Naive thymus-derived CD8-positive, alpha-beta T cell (primary cell): ENCODE measurements around the gene STAT3. TPM values are rescaled to one million over a fixed set of nuclear protein-coding genes. Genes with fewer than 3 reads are reported as not detected.
A peak's percentile ranks its signal among the peaks of the same experiment; 100 is the strongest.

Experiments used
- ATAC-seq, 2 donors: fragments of 150-1000 bp; cut with Tn5 transposase in 1 of 2; sonication (Bioruptor Pico), chemical (Tn5 transposase) in 1 of 2; 1 replicate in 1 of 2; 2 replicates in 1 of 2; pipeline ENCODE4 v1.10.0; 2021; ENCODE audit warnings: mild to moderate bottlenecking in 2 of 2, moderate library complexity in 2 of 2
- POLR2A ChIA-PET: fragments of 350-600 bp; sonication (Branson Sonifier 250); formaldehyde crosslinking; loops from one replicate; lab custom pipeline; 2021; ENCODE audit warnings: antibody characterized with exemption; lab: Charles Lee
- DNase-seq, 10 donors: peaks; one replicate each; pipeline versions ENCODE4 v3.0.0 to v3.0.0-alpha.2; 2020 to 2022
- H3K27ac Mint-ChIP-seq, 10 donors: one replicate each; pipeline ENCODE4 v1.8.0; 2020 to 2022; ENCODE audit warnings: mild to moderate bottlenecking in 10 of 10, mixed read lengths in 10 of 10, moderate library complexity in 4 of 10, inconsistent platforms in 1 of 10
- H3K27me3 Mint-ChIP-seq, 5 donors: one replicate each; pipeline ENCODE4 v1.8.0; 2021 to 2022; ENCODE audit warnings: mixed read lengths in 5 of 5
- H3K36me3 Mint-ChIP-seq, 3 donors: one replicate each; pipeline ENCODE4 v1.8.0; 2020 to 2022; ENCODE audit warnings: mixed read lengths in 3 of 3, mild to moderate bottlenecking in 2 of 3, inconsistent platforms in 1 of 3
- H3K4me1 Mint-ChIP-seq, 4 donors: one replicate each; pipeline ENCODE4 v1.8.0; 2021 to 2022; ENCODE audit warnings: mixed read lengths in 4 of 4
- H3K4me3 Mint-ChIP-seq, 10 donors: one replicate each; pipeline ENCODE4 v1.8.0; 2020 to 2022; ENCODE audit warnings: mild to moderate bottlenecking in 10 of 10, mixed read lengths in 10 of 10, moderate library complexity in 6 of 10, inconsistent platforms in 1 of 10
- H3K9me3 Mint-ChIP-seq, 9 donors: one replicate each; pipeline ENCODE4 v1.8.0; 2020 to 2022; ENCODE audit warnings: mixed read lengths in 9 of 9, mild to moderate bottlenecking in 3 of 9, inconsistent platforms in 1 of 9, moderate library complexity in 1 of 9
- polyA plus RNA-seq, 3 donors: library from polyadenylated mRNA; unstranded; fragments of 300-500 nt; fragmentation: Illumina TruSeq; gene quantifications; one replicate each; pipeline ENCODE4 v1.2.3, GENCODE V29; 2021
- total RNA-seq, 8 experiments: library from RNA in 2 of 8; stranded (reverse) in 2 of 8; gene quantifications; one replicate each; pipeline ENCODE4 v1.2.3 and lab custom pipeline; 2021 to 2026

Gene STAT3
- total and polyA plus RNA-seq, 5 experiments from 2014 or later, result 129 to 154 (median 135) TPM

DNA sequence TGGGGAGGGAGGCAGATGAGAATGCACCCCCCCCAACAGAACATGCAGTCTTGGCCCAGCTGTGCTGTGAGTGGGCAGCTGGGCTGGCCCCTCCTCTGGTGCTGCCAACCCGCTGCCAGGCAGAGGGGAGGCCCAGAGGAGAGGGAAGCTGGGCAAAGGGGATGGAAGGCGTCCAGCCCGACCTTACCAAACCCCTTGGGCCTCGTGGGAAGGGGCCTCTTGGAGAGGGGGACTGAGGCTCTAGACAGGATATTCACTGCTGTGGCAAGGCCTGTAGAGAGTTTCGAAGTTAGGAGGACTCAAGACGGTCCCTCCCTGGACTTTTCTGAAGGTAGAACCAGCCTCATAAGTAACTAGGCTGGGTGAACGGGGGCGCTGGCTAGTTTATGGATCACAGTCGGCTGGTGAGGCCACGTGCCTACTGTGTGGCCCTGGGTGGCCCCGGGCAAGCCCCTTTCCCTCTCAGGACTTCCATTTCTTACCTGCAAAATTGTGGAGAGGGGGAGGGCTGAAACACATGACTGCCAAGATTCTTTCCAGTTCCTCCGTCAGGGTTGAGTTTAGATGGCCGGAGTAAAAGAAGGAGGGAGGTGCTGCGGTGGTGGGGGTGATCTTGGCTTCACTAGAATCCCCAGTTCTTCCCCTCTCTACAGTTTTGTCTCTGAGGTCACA is 100.8 kb downstream of the STAT3 start:
- H3K9me3 Mint-ChIP-seq, result no peaks in the 10 kb centered on the region
- peak; percentile 15 to 18 for ATAC-seq
- peak in 5 of 10 donors; percentile 23 to 50 (median 41) for DNase-seq
- H3K27ac Mint-ChIP-seq, result peak overlapping the region; percentile 94 to 99 (median 96)
- peak overlapping the region; percentile 88 to 97 (median 92) for H3K4me3 Mint-ChIP-seq
- peaks cover 0 to 25% (median 0%) of the 10 kb centered on the region in 3 donors for H3K36me3 Mint-ChIP-seq
- no peaks in the 10 kb centered on the region for H3K27me3 Mint-ChIP-seq
- POLR2A ChIA-PET, result interaction anchor here (0.6 to 5.5 kb wide), 21 partner anchors 8 to 599 kb away, joined by 3 to 126 read pairs (median 5); partner anchors contain the start of genes EIF1, GHDC, STAT3 and STAT5B
- peaks cover 32 to 63% (median 59%) of the 10 kb centered on the region in 4 donors for H3K4me1 Mint-ChIP-seq

- Mint-ChIP-seq H3K9me3 (no peaks in the 10 kb centered on the region), H3K27ac (peak overlapping the region; percentile 94 to 99 (median 96)), H3K36me3 (peaks cover 0 to 17% (median 0%) of the 10 kb centered on the region in 3 donors), H3K4me1 (peaks cover 30 to 60% (median 57%) of the 10 kb centered on the region in 4 donors), H3K4me3 (peak overlapping the region; percentile 88 to 97 (median 92)), H3K27me3 (no peaks in the 10 kb centered on the region)
- ATAC-seq, result no peak
- POLR2A ChIA-PET, result interaction anchor here (0.6 to 5.5 kb wide), 15 partner anchors 11 to 884 kb away, joined by 3 to 126 read pairs (median 5); partner anchors contain the start of genes EIF1, GHDC, NBR1 and STAT5B
- DNase-seq, result no peak
Measured at GRCh38 chr17:42286411-42287221, 101.6 kb downstream of the STAT3 start.

GRCh38 chr17:42285346-42286050 is 102.7 kb downstream of the STAT3 start:
- H3K36me3 Mint-ChIP-seq, result peaks cover 0 to 7% (median 0%) of the 10 kb centered on the region in 3 donors
- H3K9me3 Mint-ChIP-seq, result no peaks in the 10 kb centered on the region
- POLR2A ChIA-PET, result interaction anchor here (0.8 to 5.5 kb wide), 5 partner anchors 10 to 49 kb away, joined by 3 to 126 read pairs (median 10); partner anchors contain the start of gene STAT5B
- no peaks in the 10 kb centered on the region for H3K27me3 Mint-ChIP-seq
- peak overlapping the region in 8 of 10 donors; percentile 21 to 95 (median 72) for H3K4me3 Mint-ChIP-seq
- peaks cover 28 to 50% (median 48%) of the 10 kb centered on the region in 4 donors for H3K4me1 Mint-ChIP-seq
- ATAC-seq (no peak), DNase-seq (peak in 1 of 10 donors; percentile 3)
- H3K27ac Mint-ChIP-seq, result peak overlapping the region; percentile 12 to 94 (median 62)

DNA sequence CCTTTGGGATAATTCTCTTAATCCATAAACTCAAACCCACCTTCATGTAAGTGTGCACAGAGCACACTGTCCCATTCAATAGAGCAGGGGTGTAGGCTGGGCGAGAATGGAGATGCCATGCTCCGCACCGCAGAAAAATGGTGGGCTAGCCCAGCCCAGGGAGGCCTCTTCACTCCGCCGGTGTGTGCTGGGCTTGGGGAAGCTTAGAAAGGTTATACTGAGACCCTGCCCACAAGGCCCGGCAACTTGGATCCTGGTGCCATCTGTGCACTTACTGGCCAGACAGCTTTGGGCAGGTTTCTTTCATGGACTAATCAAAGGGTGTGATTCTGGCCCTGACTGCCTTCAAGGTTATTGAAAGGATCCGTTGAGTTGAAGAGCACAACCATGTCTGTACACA is 103.7 kb downstream of the STAT3 start:
- H3K4me1 Mint-ChIP-seq, result peaks cover 20 to 41% (median 39%) of the 10 kb centered on the region in 4 donors
- DNase-seq, result peak in 1 of 10 donors; percentile 7
- POLR2A ChIA-PET, result interaction anchor here (0.6 to 0.8 kb wide), 3 partner anchors 10 to 399 kb away, joined by 3 to 4 read pairs (median 3); no protein-coding TSS in a partner anchor
- no peak for ATAC-seq
- no peaks in the 10 kb centered on the region for H3K36me3 Mint-ChIP-seq
- no peaks in the 10 kb centered on the region for H3K27me3 Mint-ChIP-seq
- H3K4me3 Mint-ChIP-seq, result no peak overlapping the region
- H3K9me3 Mint-ChIP-seq, result no peaks in the 10 kb centered on the region
- H3K27ac Mint-ChIP-seq, result peak overlapping the region in 2 of 10 donors; percentile 11 to 37

DNA sequence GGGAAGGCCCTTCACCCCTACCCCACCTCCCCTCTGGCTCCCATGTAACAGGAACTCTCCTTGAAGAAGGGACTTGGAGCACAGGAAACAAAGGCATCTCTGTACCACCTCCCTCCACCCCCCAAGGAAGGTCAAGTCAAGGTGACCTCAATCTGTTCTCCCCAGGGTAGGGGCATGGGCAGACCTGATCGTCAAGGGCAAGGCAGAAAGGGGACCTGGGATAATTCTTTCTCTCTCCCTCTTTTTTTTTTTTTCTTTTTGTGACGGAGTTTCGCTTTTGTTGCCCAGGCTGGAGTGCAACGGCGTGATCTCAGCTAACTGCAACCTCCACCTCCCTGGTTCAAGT is 104.2 kb downstream of the STAT3 start:
- POLR2A ChIA-PET, result interaction anchor here (0.6 to 0.8 kb wide), 4 partner anchors 10 to 400 kb away, joined by 3 to 4 read pairs (median 3); no protein-coding TSS in a partner anchor
- Mint-ChIP-seq H3K4me3 (no peak overlapping the region), H3K9me3 (no peaks in the 10 kb centered on the region), H3K27ac (peak overlapping the region in 2 of 10 donors; percentile 13 to 37), H3K36me3 (no peaks in the 10 kb centered on the region), H3K27me3 (no peaks in the 10 kb centered on the region), H3K4me1 (peaks cover 18 to 36% (median 34%) of the 10 kb centered on the region in 4 donors)
- ATAC-seq (no peak), DNase-seq (no peak)

DNA sequence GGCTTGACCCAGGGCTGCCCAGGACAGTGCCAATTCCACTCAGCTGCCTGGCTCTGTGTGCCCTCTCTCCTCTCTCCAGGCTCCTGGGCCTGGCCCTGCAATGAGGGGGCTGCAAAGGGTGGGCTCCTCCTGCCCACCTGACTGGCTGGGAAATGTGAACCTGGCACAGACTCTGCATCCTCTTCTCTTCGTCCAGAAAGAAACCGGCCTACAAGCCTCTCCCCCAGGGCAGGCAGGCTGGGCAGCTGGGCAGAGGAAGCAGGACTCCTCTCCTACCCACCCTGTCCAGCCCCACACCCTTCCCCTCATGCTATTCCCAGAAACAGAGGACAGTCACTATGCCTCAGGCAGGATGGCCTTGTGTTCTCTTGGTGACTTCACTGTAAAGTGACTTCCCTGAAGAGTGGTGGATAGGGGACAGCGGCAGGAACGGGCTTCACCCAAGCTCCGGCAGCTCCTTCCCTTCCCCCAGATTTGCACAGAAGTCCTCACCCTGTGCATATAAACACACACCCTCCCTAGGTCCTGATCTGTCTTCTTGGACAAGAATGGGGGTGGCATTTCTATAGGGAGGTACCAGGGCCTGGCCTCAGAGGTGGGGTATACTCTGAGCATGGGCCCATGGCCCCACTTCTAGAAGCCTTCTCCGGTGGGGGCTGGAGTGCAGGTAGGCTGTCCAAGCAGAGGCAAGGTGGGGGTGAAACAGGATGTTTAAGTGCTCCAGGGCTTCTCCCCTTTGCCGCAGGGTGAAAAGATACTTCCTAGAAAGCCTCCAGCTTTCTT is 104.8 kb downstream of the STAT3 start:
- H3K27ac Mint-ChIP-seq, result peak overlapping the region in 8 of 10 donors; percentile 7 to 78 (median 46)

DNA sequence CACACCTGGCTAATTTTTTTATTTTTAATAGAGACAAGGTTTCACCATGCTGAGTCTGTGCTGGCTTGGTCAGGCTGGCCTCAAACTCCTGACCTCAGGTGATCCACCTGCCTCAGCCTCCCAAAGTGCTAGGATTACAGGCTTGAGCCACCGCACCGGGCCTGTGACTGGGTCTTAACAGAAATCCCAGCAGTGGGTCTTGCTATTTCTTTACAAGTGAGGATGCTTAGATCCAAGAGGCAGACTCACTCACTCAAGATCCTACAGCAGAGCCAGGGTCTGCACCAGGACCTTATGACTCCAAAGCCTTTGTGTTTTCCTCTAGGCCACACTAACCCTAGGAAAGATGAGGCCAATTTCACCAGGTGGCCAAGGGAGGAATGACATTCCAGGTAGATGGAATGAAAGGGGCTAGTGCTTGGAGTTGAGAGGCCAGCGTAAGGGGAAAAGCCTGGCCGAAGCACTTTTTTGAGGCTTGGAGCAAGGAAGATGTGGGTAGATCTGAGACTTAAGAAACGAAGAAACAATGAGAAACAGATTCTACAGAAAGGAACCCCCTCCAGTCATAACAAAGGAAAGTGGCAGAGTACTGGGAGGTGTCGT is 105.7 kb downstream of the STAT3 start:
- Mint-ChIP-seq H3K27me3 (no peaks in the 10 kb centered on the region), H3K9me3 (no peaks in the 10 kb centered on the region)

More for the DNA sequence above, 104.8 kb downstream of the STAT3 start:
- H3K4me1 Mint-ChIP-seq, result peaks cover 17 to 35% (median 32%) of the 10 kb centered on the region in 4 donors
- POLR2A ChIA-PET, result interaction anchor here (0.6 kb wide), 1 partner anchor 164 kb away, joined by 3 read pairs; no protein-coding TSS in a partner anchor
- H3K4me3 Mint-ChIP-seq, result no peak overlapping the region
- no peaks in the 10 kb centered on the region for H3K36me3 Mint-ChIP-seq
- ATAC-seq, result no peak
- no peaks in the 10 kb centered on the region for H3K9me3 Mint-ChIP-seq
- DNase-seq, result peak in 1 of 10 donors; percentile 13
- no peaks in the 10 kb centered on the region for H3K27me3 Mint-ChIP-seq

GRCh38 chr17:42281571-42282096 is 106.6 kb downstream of the STAT3 start:
- no peaks in the 10 kb centered on the region for H3K9me3 Mint-ChIP-seq
- DNase-seq (peak in 1 of 10 donors; percentile 5), ATAC-seq (no peak)
- no peak overlapping the region for H3K4me3 Mint-ChIP-seq
- POLR2A ChIA-PET, result interaction anchor here (0.5 to 1.2 kb wide), 2 partner anchors 59 to 217 kb away, joined by 3 read pairs; no protein-coding TSS in a partner anchor
- no peaks in the 10 kb centered on the region for H3K27me3 Mint-ChIP-seq
- H3K4me1 Mint-ChIP-seq, result peaks cover 10 to 34% (median 32%) of the 10 kb centered on the region in 4 donors
- no peaks in the 10 kb centered on the region for H3K36me3 Mint-ChIP-seq
- H3K27ac Mint-ChIP-seq, result peak overlapping the region in 8 of 10 donors; percentile 6 to 84 (median 60)

More for the DNA sequence above, 105.7 kb downstream of the STAT3 start:
- H3K36me3 Mint-ChIP-seq, result no peaks in the 10 kb centered on the region
- POLR2A ChIA-PET, result interaction anchor here (0.5 kb wide), 1 partner anchor 216 kb away, joined by 3 read pairs; no protein-coding TSS in a partner anchor
- no peak overlapping the region for H3K4me3 Mint-ChIP-seq
- peak in 1 of 10 donors; percentile 11 for DNase-seq
- no peak for ATAC-seq
- peaks cover 14 to 36% (median 34%) of the 10 kb centered on the region in 4 donors for H3K4me1 Mint-ChIP-seq
- H3K27ac Mint-ChIP-seq, result peak overlapping the region in 9 of 10 donors; percentile 2 to 88 (median 50)

- POLR2A ChIA-PET, result interaction anchor here (1.0 to 1.7 kb wide), 2 partner anchors 8 to 10 kb away, joined by 3 to 7 read pairs; partner anchors contain the start of gene STAT5A
- DNase-seq, result no peak
- H3K9me3 Mint-ChIP-seq, result no peaks in the 10 kb centered on the region
- peaks cover 14 to 31% (median 26%) of the 10 kb centered on the region in 4 donors for H3K4me1 Mint-ChIP-seq
- H3K27me3 Mint-ChIP-seq, result no peaks in the 10 kb centered on the region
- peak overlapping the region in 9 of 10 donors; percentile 19 to 86 (median 61) for H3K27ac Mint-ChIP-seq
- H3K4me3 Mint-ChIP-seq, result no peak overlapping the region
- no peaks in the 10 kb centered on the region for H3K36me3 Mint-ChIP-seq
- ATAC-seq, result no peak
Measured at GRCh38 chr17:42279776-42280630, 108.2 kb downstream of the STAT3 start.

GRCh38 chr17:42277342-42277712 is 110.9 kb downstream of the STAT3 start:
- ATAC-seq (no peak), DNase-seq (no peak)
- H3K4me3 Mint-ChIP-seq, result peak overlapping the region; percentile 73 to 86 (median 82)
- H3K36me3 Mint-ChIP-seq, result no peaks in the 10 kb centered on the region
- H3K4me1 Mint-ChIP-seq, result peaks cover 24 to 49% (median 41%) of the 10 kb centered on the region in 4 donors
- POLR2A ChIA-PET, result interaction anchor here (0.7 to 6.7 kb wide), 7 partner anchors 10 to 578 kb away, joined by 3 to 142 read pairs (median 7); partner anchors contain the start of genes STAT3 and STAT5A
- peak overlapping the region; percentile 71 to 96 (median 88) for H3K27ac Mint-ChIP-seq
- no peaks in the 10 kb centered on the region for H3K9me3 Mint-ChIP-seq
- H3K27me3 Mint-ChIP-seq, result no peaks in the 10 kb centered on the region
